Keratinocyte (primary cell): Measurements from ENCODE around the gene NAALADL1. TPM values are rescaled to one million over a fixed set of nuclear protein-coding genes. Genes with fewer than 3 reads are reported as not detected.
A peak's percentile ranks its signal among the peaks of the same experiment; 100 is the strongest.

Source experiments
- DNase-seq: peaks from one replicate; pipeline ENCODE4 v3.0.0-alpha.2; 2011; ENCODE audit warnings: low read depth, missing footprints, low spot score
- FAIRE-seq: peaks from 2 replicates; lab custom pipeline; 2011; peaks lifted over from hg19 to GRCh38; lab: Jason Lieb, UNC
- H2AFZ ChIP-seq: 2 replicates; pipeline ENCODE4 v1.6.0; 2012; ENCODE audit warnings: low read length, control low read depth, inconsistent platforms; ENCODE audit not compliant: control insufficient read depth
- H3K27ac ChIP-seq: 2 replicates; pipeline ENCODE4 v1.5.1; 2011; ENCODE audit warnings: low read length; ENCODE audit not compliant: control insufficient read depth, insufficient read depth
- H3K27me3 ChIP-seq: 3 replicates; pipeline ENCODE4 v1.6.0; 2011; ENCODE audit warnings: low read length; ENCODE audit not compliant: control insufficient read depth, insufficient read depth; ENCODE audit errors: extremely low read depth
- H3K36me3 ChIP-seq, 2 experiments: 2 replicates in 1 of 2; 3 replicates in 1 of 2; pipeline ENCODE4 v1.5.1; 2011; ENCODE audit warnings: low read length in 2 of 2, mild to moderate bottlenecking in 1 of 2; ENCODE audit not compliant: control insufficient read depth in 2 of 2, insufficient read depth in 2 of 2; ENCODE audit errors: extremely low read depth in 1 of 2
- H3K4me1 ChIP-seq: 3 replicates; pipeline ENCODE4 v1.5.1; 2011; ENCODE audit warnings: low read length; ENCODE audit not compliant: control insufficient read depth, insufficient read depth; ENCODE audit errors: extremely low read depth
- H3K4me2 ChIP-seq: 3 replicates; pipeline ENCODE4 v1.6.0; 2011; ENCODE audit warnings: low read depth, low read length; ENCODE audit not compliant: control insufficient read depth, insufficient read depth; ENCODE audit errors: extremely low read depth
- H3K4me3 ChIP-seq, 3 experiments: fragments of 200-600 bp in 1 of 3; sonication (generic) in 1 of 3; 2 replicates in 2 of 3; 3 replicates in 1 of 3; pipeline ENCODE4 v1.5.1; 2011 to 2016; ENCODE audit warnings: low read length in 3 of 3, mild to moderate bottlenecking in 3 of 3, control low read depth in 2 of 3, inconsistent platforms in 1 of 3, low read depth in 1 of 3, mixed read lengths in 1 of 3, mixed run types in 1 of 3, moderate library complexity in 1 of 3; ENCODE audit not compliant: control insufficient read depth in 2 of 3, insufficient read depth in 2 of 3; ENCODE audit errors: extremely low read depth in 1 of 3
- H3K79me2 ChIP-seq: 2 replicates; pipeline ENCODE4 v1.6.0; 2012; ENCODE audit warnings: low read length; ENCODE audit not compliant: control insufficient read depth, insufficient read depth
- H3K9ac ChIP-seq: 3 replicates; pipeline ENCODE4 v1.6.0; 2011; ENCODE audit warnings: low read length; ENCODE audit not compliant: control insufficient read depth, insufficient read depth; ENCODE audit errors: extremely low read depth
- H3K9me1 ChIP-seq: 3 replicates; pipeline ENCODE4 v1.6.0; 2011; ENCODE audit warnings: low read length; ENCODE audit not compliant: control insufficient read depth, insufficient read depth; ENCODE audit errors: extremely low read depth
- H3K9me3 ChIP-seq: 2 replicates; pipeline ENCODE4 v1.5.1; 2012; ENCODE audit warnings: low read depth, low read length; ENCODE audit not compliant: control insufficient read depth
- H4K20me1 ChIP-seq: 3 replicates; pipeline ENCODE4 v1.6.0; 2011; ENCODE audit warnings: low read length; ENCODE audit not compliant: control insufficient read depth, insufficient read depth; ENCODE audit errors: extremely low read depth
- EZH2 ChIP-seq: IDR thresholded peaks from one replicate; pipeline ENCODE4 v1.6.1; 2012; ENCODE audit warnings: inconsistent platforms, mild to moderate bottlenecking, low read length, moderate library complexity
- dilution Hi-C: fragments of 300-500 bp; cut with MboI; formaldehyde crosslinking; loops from one replicate; pipeline ENCODE4 v1.7.0; 2020; ENCODE audit warnings: low sequenced_read_pairs; ENCODE audit not compliant: extremely low pct_ligation_motif_present
- polyA plus RNA-seq, 5 experiments: library from polyadenylated mRNA; depleted of rRNA in 3 of 5; stranded (reverse) in 3 of 5; stranded (forward) in 1 of 5; unstranded in 1 of 5; fragments of >200 nt; gene quantifications; 1 replicate in 1 of 5; 2 replicates in 3 of 5; 3 replicates in 1 of 5; pipeline versions ENCODE4 v1.2.1 to v1.2.3, GENCODE V29; 2011 to 2012; ENCODE audit warnings: missing spikeins in 2 of 5, low read depth in 1 of 5, low replicate concordance in 1 of 5
- TF ChIP-seq, protein P1 (sequence below), 3 experiments: IDR thresholded peaks in 1 of 3; conservative IDR thresholded peaks in 1 of 3; optimal IDR thresholded peaks in 1 of 3; 2 replicates in 2 of 3; 3 replicates in 1 of 3; pipeline versions ENCODE3 to v1.5.1; 2011; ENCODE audit warnings: low read length in 3 of 3, mild to moderate bottlenecking in 3 of 3, moderate library complexity in 2 of 3, control low read depth in 1 of 3, inconsistent platforms in 1 of 3; ENCODE audit not compliant: insufficient read depth in 2 of 3; ENCODE audit errors: extremely low read depth in 1 of 3

NAALADL1 gene
- polyA plus RNA-seq, 1 donor (not counting 4 experiments of a cell fraction or from before 2014, with no cell fraction given), result 2.3 TPM

DNA sequence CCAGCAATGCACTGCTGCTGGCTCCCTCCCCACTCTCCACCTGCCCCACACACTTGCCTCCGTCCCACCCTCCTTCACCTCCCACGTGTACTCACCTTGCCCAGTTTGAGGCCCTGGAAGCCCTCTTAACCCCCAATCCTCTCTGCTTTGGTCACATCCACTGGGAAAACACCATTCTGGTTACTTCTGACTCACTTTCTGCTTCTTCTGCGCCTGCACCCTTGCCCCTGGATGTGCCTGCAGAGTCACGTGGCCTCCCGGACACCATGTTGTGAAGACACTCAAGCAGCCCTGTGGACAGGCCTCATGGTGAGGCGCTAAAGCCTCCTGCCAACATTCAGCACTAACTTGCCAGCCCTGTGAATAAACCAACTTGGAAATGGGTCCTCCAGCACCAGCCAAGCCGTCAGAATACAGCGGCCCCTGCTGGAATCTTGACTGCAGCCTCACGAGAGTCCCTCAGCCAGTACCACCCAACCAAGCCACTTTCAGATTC lies 2.6 kb upstream of the NAALADL1 start:
- no peak for FAIRE-seq
- Histone ChIP-seq H3K4me1 (no peaks in the 10 kb centered on the region), H3K79me2 (no peaks in the 10 kb centered on the region), H3K9me1 (no peaks in the 10 kb centered on the region), H3K27me3 (no peaks in the 10 kb centered on the region), H3K9ac (no peak overlapping the region), H3K4me3 (no peak overlapping the region), H3K9me3 (no peaks in the 10 kb centered on the region), H3K27ac (no peak overlapping the region), H2AFZ (no peak overlapping the region), H3K36me3 (no peaks in the 10 kb centered on the region), H3K4me2 (no peak overlapping the region), H4K20me1 (no peaks in the 10 kb centered on the region)
- dilution Hi-C loops, result no loop called here
- no peak for DNase-seq
- TF ChIP-seq EZH2, result no peak
- TF ChIP-seq, protein P1, sequence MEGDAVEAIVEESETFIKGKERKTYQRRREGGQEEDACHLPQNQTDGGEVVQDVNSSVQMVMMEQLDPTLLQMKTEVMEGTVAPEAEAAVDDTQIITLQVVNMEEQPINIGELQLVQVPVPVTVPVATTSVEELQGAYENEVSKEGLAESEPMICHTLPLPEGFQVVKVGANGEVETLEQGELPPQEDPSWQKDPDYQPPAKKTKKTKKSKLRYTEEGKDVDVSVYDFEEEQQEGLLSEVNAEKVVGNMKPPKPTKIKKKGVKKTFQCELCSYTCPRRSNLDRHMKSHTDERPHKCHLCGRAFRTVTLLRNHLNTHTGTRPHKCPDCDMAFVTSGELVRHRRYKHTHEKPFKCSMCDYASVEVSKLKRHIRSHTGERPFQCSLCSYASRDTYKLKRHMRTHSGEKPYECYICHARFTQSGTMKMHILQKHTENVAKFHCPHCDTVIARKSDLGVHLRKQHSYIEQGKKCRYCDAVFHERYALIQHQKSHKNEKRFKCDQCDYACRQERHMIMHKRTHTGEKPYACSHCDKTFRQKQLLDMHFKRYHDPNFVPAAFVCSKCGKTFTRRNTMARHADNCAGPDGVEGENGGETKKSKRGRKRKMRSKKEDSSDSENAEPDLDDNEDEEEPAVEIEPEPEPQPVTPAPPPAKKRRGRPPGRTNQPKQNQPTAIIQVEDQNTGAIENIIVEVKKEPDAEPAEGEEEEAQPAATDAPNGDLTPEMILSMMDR (optimal IDR thresholded peaks at IDR 0.05 in 1 of 3, IDR thresholded peaks at IDR 0.05 in 1 of 3, conservative IDR thresholded peaks at IDR 0.05 in 1 of 3; ENCODE audit: extremely low read depth in 1 of 3, insufficient read depth in 2 of 3, low read length in 3 of 3), result peak in 2 of 3 experiments; percentile 24 to 36

DNA sequence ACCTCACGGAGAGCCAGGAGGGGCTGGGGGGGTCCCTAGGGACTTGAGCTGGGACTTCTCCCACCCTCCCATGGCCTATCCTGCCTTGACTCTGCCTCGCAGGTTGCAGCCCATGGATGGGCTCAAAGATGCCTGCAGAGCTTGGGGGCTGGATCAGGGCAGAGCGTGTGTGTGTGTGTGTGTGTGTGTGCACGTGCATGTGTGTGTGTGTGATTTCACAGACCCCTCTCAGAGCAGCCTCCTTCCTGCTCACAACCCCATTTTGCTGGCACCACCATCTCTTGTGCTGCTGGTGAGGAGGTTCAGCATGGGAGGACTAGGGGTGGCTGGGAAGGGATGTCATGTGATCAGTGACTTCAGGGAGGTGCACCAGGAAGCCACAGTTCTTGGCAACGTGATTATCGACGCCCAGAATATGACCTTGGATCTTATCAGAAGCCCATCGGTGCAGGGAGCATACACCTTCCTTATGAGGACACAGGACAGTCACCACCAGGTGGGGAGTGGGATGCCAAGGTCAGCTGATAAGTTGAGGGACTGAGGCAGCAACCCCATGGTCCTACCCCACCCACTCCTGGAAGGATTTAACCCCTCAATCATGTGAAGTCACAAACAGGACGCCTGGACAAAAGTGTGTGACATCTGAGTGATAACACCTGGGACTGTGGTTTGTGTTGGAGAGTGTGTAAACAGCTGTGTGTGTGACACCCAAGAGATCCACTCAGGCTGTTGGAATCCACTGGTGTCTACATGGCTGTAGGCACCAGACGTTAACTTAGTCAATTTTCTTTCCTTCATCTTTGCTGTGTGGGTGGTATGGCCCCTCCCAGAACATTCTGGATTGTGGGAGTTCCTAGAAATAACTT lies 1.8 kb upstream of the NAALADL1 start:
- H3K9me3 ChIP-seq, result no peaks in the 10 kb centered on the region
- no peaks in the 10 kb centered on the region for H3K79me2 ChIP-seq
- no peaks in the 10 kb centered on the region for H3K27me3 ChIP-seq
- H3K4me2 ChIP-seq, result no peak overlapping the region
- no peaks in the 10 kb centered on the region for H3K36me3 ChIP-seq
- no peak overlapping the region for H2AFZ ChIP-seq
- no peak overlapping the region for H3K27ac ChIP-seq
- dilution Hi-C loops, result no loop called here
- H3K9ac ChIP-seq, result no peak overlapping the region
- H3K4me1 ChIP-seq, result no peaks in the 10 kb centered on the region
- DNase-seq (no peak), FAIRE-seq (no peak)
- H3K9me1 ChIP-seq, result no peaks in the 10 kb centered on the region
- H3K4me3 ChIP-seq, result no peak overlapping the region
- H4K20me1 ChIP-seq, result no peaks in the 10 kb centered on the region
- TF ChIP-seq, protein P1 (optimal IDR thresholded peaks at IDR 0.05 in 1 of 3, IDR thresholded peaks at IDR 0.05 in 1 of 3, conservative IDR thresholded peaks at IDR 0.05 in 1 of 3; ENCODE audit: extremely low read depth in 1 of 3, insufficient read depth in 2 of 3, low read length in 3 of 3), result no peak
- TF ChIP-seq EZH2, result no peak
